Measurements from ENCODE around the gene PIGR.

PIGR gene

GRCh38 chr1:206907304-206907991 is 38.8 kb downstream of the PIGR start:
- in situ Hi-C loops (cut with MboI; ENCODE audit: low sequenced_read_pairs) = no loop called here
- no peaks in the 10 kb centered on the region for H3K27me3 ChIP-seq (ENCODE audit: low read depth)
- H3K9me3 ChIP-seq = no peaks in the 10 kb centered on the region
- H3K4me1 ChIP-seq = no peaks in the 10 kb centered on the region
- H3K36me3 ChIP-seq (replicated peaks) = no peaks in the 10 kb centered on the region
- DNase-seq (ENCODE audit: low spot score in 2 of 2) = peak in 1 of 2 experiments; percentile 53
- no peak overlapping the region for H3K4me3 ChIP-seq

- no peaks in the 10 kb centered on the region for H3K9me3 ChIP-seq
- no peaks in the 10 kb centered on the region for H3K36me3 ChIP-seq (replicated peaks)
- H3K4me3 ChIP-seq = no peak overlapping the region
- in situ Hi-C loops (cut with MboI; ENCODE audit: low sequenced_read_pairs) = no loop called here
- DNase-seq (ENCODE audit: low spot score in 2 of 2) = no peak
- no peaks in the 10 kb centered on the region for H3K27me3 ChIP-seq (ENCODE audit: low read depth)
- no peaks in the 10 kb centered on the region for H3K4me1 ChIP-seq
These were observed 40.7 kb downstream of the PIGR start for GRCh38 chr1:206905295-206906164.

GRCh38 chr1:206904423-206905142 is 41.7 kb downstream of the PIGR start:
- no peaks in the 10 kb centered on the region for H3K4me1 ChIP-seq
- in situ Hi-C loops (cut with MboI; ENCODE audit: low sequenced_read_pairs) = no loop called here
- H3K27me3 ChIP-seq (ENCODE audit: low read depth) = no peaks in the 10 kb centered on the region
- no peak overlapping the region for H3K4me3 ChIP-seq
- no peaks in the 10 kb centered on the region for H3K9me3 ChIP-seq
- no peaks in the 10 kb centered on the region for H3K36me3 ChIP-seq (replicated peaks)
- no peak for DNase-seq (ENCODE audit: low spot score in 2 of 2)

DNA sequence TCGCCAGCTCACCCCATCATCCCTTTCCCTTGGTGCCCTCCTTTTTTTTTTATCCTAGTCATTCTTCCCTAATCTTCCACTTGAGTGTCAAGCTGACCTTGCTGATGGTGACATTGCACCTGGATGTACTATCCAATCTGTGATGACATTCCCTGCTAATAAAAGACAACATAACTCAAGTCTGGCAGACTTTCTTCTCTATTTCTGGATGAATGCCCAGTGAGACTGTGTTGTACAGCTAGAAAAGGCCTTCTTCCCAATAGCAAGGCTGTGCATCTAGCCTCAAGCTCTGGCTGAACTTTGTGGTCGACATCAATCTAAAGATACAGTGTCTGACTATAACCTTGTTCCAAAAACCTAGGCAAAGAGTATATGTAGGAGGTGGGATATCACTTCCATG is 42.6 kb downstream of the PIGR start:
- Histone ChIP-seq H3K4me1 (no peaks in the 10 kb centered on the region), H3K27me3 (ENCODE audit: low read depth) (no peaks in the 10 kb centered on the region), H3K9me3 (no peaks in the 10 kb centered on the region), H3K36me3 (replicated peaks) (no peaks in the 10 kb centered on the region), H3K4me3 (no peak overlapping the region)
- in situ Hi-C loops (cut with MboI; ENCODE audit: low sequenced_read_pairs) = no loop called here
- no peak for DNase-seq (ENCODE audit: low spot score in 2 of 2)

GRCh38 chr1:206902702-206903101 is 43.6 kb downstream of the PIGR start:
- in situ Hi-C loops (cut with MboI; ENCODE audit: low sequenced_read_pairs) = no loop called here
- Histone ChIP-seq H3K9me3 (no peaks in the 10 kb centered on the region), H3K4me3 (no peak overlapping the region), H3K4me1 (no peaks in the 10 kb centered on the region), H3K27me3 (ENCODE audit: low read depth) (no peaks in the 10 kb centered on the region), H3K36me3 (replicated peaks) (no peaks in the 10 kb centered on the region)
- no peak for DNase-seq (ENCODE audit: low spot score in 2 of 2)

- H3K36me3 ChIP-seq (replicated peaks) = no peaks in the 10 kb centered on the region
- no peak overlapping the region for H3K4me3 ChIP-seq
- H3K27me3 ChIP-seq (ENCODE audit: low read depth) = no peaks in the 10 kb centered on the region
- no peaks in the 10 kb centered on the region for H3K9me3 ChIP-seq
- in situ Hi-C loops (cut with MboI; ENCODE audit: low sequenced_read_pairs) = no loop called here
- no peak for DNase-seq (ENCODE audit: low spot score in 2 of 2)
- no peaks in the 10 kb centered on the region for H3K4me1 ChIP-seq
These were observed 44.3 kb downstream of the PIGR start for GRCh38 chr1:206901944-206902343.

DNA sequence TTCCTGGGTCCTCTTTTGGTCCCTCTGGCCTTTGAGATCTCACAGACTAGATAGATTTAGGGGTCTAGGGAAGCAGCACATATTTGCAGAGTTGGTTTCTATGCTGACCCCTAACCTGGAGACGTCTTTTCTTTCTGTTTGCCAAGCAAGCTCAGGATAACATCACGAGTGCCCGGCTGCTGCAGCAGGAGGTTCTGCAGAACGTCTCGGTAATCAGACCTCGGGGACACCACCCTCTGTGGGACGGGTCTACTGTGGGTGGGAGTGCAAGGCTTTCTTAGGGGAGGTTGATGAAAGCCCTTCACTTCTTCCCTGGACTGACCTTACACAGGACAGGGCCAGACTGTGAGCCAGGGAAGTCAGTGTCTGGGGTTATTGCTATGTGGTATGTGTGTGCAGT is 46.1 kb downstream of the PIGR start:
- no peaks in the 10 kb centered on the region for H3K4me1 ChIP-seq
- in situ Hi-C loops (cut with MboI; ENCODE audit: low sequenced_read_pairs) = no loop called here
- H3K9me3 ChIP-seq = no peaks in the 10 kb centered on the region
- H3K27me3 ChIP-seq (ENCODE audit: low read depth) = no peaks in the 10 kb centered on the region
- DNase-seq (ENCODE audit: low spot score in 2 of 2) = no peak
- no peak overlapping the region for H3K4me3 ChIP-seq
- no peaks in the 10 kb centered on the region for H3K36me3 ChIP-seq (replicated peaks)

GRCh38 chr1:206899717-206900116 is 46.5 kb downstream of the PIGR start:
- Histone ChIP-seq H3K4me1 (no peaks in the 10 kb centered on the region), H3K27me3 (ENCODE audit: low read depth) (no peaks in the 10 kb centered on the region), H3K9me3 (no peaks in the 10 kb centered on the region), H3K36me3 (replicated peaks) (no peaks in the 10 kb centered on the region), H3K4me3 (no peak overlapping the region)
- DNase-seq (ENCODE audit: low spot score in 2 of 2) = no peak
- in situ Hi-C loops (cut with MboI; ENCODE audit: low sequenced_read_pairs) = no loop called here

- no peaks in the 10 kb centered on the region for H3K4me1 ChIP-seq
- no peaks in the 10 kb centered on the region for H3K27me3 ChIP-seq (ENCODE audit: low read depth)
- H3K4me3 ChIP-seq = no peak overlapping the region
- H3K9me3 ChIP-seq = no peaks in the 10 kb centered on the region
- no peak for DNase-seq (ENCODE audit: low spot score in 2 of 2)
- H3K36me3 ChIP-seq (replicated peaks) = no peaks in the 10 kb centered on the region
- in situ Hi-C loops (cut with MboI; ENCODE audit: low sequenced_read_pairs) = no loop called here
These were observed 47.3 kb downstream of the PIGR start for GRCh38 chr1:206898915-206899431.

DNA sequence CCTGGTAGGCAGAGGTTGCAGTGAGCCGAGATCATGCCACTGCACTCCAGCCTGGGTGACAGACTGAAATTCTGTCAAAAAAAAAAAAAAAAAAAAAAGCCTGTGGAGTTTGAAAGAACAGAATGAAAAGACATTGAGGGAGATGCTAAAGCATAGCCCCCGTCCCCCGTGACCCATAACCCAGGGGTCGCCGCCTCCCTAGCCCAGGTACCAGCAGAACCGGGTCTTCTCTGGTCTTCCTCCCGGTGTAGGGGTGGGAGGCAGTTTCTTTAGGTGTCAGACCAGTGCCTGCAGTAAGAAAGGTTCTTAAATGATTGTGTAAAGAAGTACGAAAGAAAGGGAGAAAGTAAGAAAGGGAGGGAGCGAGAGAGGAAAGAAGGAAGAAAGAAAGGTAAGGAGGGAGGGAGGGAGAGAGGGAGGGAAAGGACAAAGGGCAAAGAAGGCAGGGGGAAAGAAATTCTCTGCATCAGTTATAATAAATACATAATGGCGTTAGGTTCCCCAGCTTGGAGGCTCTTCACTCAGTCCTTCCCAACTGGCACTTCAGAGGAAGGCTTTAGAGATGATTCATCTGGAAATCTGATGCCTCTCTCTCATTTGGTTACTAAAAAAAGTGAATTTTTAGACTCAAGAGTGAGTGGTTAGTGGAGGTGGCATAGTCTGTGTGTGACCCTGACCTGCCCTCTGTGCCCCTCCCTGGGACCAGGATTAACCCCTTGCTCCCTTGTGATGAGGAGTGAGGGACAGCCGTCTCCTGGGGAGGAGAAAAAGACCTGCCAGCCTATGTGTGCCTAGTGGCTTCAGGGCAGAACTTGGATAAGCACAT is 48.0 kb downstream of the PIGR start:
- no peaks in the 10 kb centered on the region for H3K9me3 ChIP-seq
- no peaks in the 10 kb centered on the region for H3K36me3 ChIP-seq (replicated peaks)
- in situ Hi-C loops (cut with MboI; ENCODE audit: low sequenced_read_pairs) = no loop called here
- no peak for DNase-seq (ENCODE audit: low spot score in 2 of 2)
- H3K4me1 ChIP-seq = no peaks in the 10 kb centered on the region
- no peaks in the 10 kb centered on the region for H3K27me3 ChIP-seq (ENCODE audit: low read depth)
- H3K4me3 ChIP-seq = no peak overlapping the region

GRCh38 chr1:206897175-206897574 is 49.1 kb downstream of the PIGR start, which contains the start of gene IL24:
Gene IL24, plus strand, starts transcription at chr1:206897443. Its CDS starts 390 bp downstream, at chr1:206897833.
- no peak for DNase-seq (ENCODE audit: low spot score in 2 of 2)
- no peaks in the 10 kb centered on the region for H3K36me3 ChIP-seq (replicated peaks)
- no peaks in the 10 kb centered on the region for H3K4me1 ChIP-seq
- H3K4me3 ChIP-seq = no peak within 1 kb of the TSS
- peaks cover 5% of the 10 kb centered on the region; the same call in 1 of the 2 replicates for H3K27me3 ChIP-seq (ENCODE audit: low read depth)
- in situ Hi-C loops (cut with MboI; ENCODE audit: low sequenced_read_pairs) = no loop called here
- no peaks in the 10 kb centered on the region for H3K9me3 ChIP-seq

GRCh38 chr1:206896261-206896660 is 50.0 kb downstream of the PIGR start:
- in situ Hi-C loops (cut with MboI; ENCODE audit: low sequenced_read_pairs) = no loop called here
- no peak overlapping the region for H3K4me3 ChIP-seq
- no peak for DNase-seq (ENCODE audit: low spot score in 2 of 2)
- H3K27me3 ChIP-seq (ENCODE audit: low read depth) = peaks cover 5% of the 10 kb centered on the region; the same call in 1 of the 2 replicates
- H3K9me3 ChIP-seq = no peaks in the 10 kb centered on the region
- H3K4me1 ChIP-seq = no peaks in the 10 kb centered on the region
- H3K36me3 ChIP-seq (replicated peaks) = no peaks in the 10 kb centered on the region

GRCh38 chr1:206895837-206896242 is 50.4 kb downstream of the PIGR start:
- no peak for DNase-seq (ENCODE audit: low spot score in 2 of 2)
- no peaks in the 10 kb centered on the region for H3K9me3 ChIP-seq
- in situ Hi-C loops (cut with MboI; ENCODE audit: low sequenced_read_pairs) = no loop called here
- no peak overlapping the region for H3K4me3 ChIP-seq
- no peaks in the 10 kb centered on the region for H3K36me3 ChIP-seq (replicated peaks)
- H3K4me1 ChIP-seq = no peaks in the 10 kb centered on the region
- peaks cover 5% of the 10 kb centered on the region; the same call in 1 of the 2 replicates for H3K27me3 ChIP-seq (ENCODE audit: low read depth)

Data from HAP-1 (cell line).